NOMO-1 (cell line): ENCODE measurements around the gene C19orf53.

ENCODE experiments used
- DNase-seq, 2 experiments: peaks; one replicate each; lab custom pipeline; 2025; ENCODE audit not compliant: unreplicated experiment in 2 of 2; lab: John Stamatoyannopoulos, UW

C19orf53 gene

DNA sequence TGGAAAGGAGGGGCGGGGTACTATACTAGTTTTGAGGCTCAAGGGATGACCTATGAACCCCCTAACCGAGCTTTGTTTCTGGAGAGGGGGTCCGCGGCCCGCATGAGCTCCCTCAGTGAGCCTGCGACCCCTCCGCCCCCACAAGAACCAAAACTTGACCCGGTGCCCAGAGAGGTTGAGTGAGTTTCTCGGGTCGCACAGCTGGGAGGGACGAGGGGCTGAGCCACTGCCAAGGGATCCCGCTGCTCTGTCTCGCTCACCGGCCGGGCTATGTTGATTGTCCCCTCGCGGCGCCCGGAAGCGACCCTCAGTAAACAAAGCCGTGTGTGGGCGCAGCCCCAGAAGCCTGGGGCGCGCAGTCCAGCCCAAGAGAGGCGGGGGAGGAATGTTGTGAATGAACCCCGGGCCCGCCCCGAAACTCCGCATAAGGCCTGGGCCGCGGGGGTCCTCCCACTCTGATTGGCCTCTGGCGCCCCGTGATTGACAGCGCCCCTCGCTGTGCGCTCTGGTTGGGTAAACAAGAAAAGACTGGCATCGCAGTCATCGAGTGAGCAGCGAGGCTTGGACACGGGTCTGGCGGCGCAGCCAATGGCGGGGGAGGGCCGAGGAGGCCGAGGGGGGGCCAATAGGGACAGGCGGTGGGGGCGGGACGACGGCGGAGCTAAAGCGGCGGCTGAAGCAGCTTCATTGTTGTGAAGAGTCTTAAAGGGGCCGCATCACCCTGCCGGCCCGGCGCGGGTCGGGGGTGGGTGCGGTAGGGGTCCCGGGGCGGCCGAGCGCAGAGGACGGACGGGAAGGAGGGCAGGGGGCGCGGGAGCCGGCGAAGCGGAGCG is 20.7 kb downstream of the C19orf53 start, which contains the start of gene ZSWIM4:
TSS of gene ZSWIM4 (plus strand) at position 687 of the 833 bp plus-strand sequence. CDS start 206 bp downstream, outside the sequence.
- peak; percentile 98 to 99 for DNase-seq

DNA sequence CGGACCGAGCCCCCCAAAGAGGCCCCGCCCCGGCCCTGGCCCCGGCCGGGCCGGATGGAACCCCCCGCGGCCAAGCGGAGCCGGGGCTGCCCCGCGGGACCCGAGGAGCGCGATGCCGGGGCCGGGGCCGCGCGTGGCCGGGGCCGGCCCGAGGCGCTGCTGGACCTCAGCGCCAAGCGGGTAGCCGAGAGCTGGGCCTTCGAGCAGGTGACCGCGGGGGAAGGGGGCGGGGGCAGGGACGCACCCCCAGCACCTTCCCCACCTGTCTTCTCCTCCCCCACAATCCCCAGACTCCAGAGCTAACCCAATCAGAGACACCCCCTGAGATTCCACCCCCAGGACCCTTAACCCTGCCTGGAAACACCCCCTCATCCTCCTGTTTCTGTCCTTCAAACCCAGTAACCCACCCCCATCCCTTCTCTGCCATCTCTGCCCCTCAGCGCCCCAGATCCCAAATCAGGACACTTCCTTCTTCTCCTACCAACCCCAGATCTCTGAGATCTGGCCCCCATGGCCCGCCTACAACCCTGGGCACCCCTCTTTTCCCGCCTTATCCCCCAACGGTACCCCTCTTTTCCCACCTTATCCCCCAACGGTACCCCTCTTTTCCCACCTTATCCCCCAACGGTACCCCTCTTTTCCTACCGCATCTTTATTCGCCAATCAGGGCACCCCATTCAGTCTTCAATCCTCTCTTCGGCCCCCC is 21.5 kb downstream of the C19orf53 start:
- no peak for DNase-seq

DNA sequence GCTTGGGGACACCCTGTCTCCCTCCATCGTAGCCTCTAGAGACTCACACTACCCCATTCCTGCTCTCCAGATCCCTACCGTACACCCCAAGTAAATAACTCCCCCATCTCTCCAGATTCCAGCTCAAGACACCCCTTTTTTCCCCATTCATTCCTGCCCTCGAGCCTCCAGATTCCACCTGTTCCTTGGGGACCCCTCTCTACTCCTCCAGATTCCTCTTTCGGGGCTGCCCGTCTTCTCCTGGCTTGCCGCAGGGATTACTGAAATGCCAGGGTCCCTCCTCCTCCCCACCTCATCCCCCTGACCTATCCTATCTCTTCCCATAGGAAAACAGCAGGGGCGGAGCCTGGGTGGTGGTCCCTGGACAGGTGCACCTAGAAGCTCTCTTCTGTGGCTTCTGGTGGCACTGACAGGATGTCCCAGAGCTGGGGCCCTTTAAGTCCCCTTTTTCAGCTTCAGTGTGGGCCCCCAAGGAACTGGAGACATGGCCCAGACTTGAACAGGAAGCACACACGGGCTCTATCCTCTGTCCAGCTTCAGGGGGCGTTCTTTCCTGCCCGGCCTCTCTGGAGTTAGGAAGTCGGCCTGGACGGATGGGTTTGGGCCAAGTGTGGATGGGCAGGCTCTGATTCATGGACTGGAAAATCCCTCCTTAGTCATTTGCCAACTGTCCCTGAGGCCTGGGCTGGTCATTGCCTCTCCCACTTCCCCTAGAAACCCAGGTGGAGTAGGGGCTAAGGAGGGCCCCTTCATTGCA is 22.2 kb downstream of the C19orf53 start:
- DNase-seq = no peak

DNA sequence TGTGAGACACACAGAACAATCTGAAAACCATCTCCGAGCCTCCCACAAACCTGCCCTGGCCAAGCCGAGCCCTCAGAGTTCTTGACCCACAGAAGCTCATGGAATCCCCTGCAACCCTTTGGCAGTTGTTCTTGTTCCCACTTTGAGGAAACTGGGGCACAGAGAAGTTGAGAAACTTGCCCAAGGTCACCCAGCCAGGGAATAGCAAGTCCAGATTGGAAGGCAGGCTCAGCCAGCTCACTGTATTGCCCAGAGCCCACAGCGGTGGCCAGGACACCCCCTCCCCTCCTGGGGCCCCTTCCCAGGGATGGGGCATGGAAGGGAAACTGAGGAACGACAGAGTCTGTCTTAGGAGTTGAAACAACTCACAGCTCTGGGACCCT is 22.8 kb downstream of the C19orf53 start:
- no peak for DNase-seq

- peak in 1 of 2 experiments; percentile 4 for DNase-seq
These were observed 23.6 kb downstream of the C19orf53 start for GRCh38 chr19:13797870-13798269.

- no peak for DNase-seq
These were observed 25.4 kb downstream of the C19orf53 start for GRCh38 chr19:13799669-13800068.

DNA sequence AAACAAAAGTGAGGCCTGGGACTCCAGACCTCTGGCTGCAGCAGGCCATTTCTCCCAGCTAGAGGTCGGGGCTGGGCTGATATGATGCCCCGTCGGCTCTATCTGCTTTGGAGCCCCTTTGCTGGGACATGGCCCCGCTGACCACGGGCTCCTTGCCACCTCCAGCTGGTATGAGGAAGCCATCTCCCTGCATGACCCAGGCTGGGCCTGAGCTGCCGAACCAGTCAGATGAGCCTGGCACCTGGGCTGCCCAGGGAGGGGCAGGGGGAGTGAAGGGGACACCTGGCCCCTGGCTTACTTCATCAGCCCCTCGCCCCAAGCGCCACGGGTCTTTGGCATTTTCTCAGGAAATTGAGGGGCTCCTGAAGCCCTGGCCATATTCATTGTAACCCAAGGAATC is 28.8 kb downstream of the C19orf53 start:
- DNase-seq = no peak

DNA sequence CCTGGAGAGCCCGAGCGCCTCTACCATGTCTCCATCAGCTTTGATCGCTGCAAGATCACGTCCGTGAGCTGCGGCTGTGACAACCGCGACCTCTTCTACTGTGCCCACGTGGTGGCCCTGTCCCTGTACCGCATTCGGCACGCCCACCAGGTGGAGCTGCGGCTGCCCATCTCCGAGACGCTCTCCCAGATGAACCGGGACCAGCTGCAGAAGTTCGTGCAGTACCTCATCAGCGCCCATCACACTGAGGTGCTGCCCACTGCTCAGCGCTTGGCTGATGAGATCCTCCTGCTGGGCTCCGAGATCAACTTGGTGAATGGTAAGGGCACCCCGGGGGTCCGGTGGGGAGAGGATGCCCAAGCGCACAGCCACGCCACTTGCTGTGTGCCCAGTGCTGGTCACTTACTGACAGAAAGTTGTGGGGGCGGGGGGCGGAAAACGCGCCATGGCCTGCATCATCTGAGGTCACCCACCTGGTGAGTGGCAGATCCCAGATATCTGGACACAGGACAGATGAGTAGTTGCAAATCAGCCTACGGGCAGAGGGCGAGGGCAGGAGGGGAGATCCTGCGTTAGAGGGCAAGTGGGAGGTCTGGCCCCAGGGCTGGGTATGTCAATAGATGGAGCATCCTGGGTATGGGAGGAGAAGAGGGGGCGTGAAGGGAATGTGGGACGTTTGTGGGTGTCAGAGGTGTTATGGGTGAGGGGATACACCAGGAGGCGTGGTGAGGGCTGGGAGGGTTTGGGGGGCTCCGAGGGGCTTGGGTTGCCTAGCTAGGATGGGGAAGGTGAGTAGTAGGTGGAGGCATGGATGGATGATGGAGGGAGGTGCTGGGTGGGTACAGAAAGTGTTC is 30.8 kb downstream of the C19orf53 start:
- DNase-seq = no peak

- DNase-seq = no peak
These were observed 32.5 kb downstream of the C19orf53 start for GRCh38 chr19:13806728-13807127.

DNA sequence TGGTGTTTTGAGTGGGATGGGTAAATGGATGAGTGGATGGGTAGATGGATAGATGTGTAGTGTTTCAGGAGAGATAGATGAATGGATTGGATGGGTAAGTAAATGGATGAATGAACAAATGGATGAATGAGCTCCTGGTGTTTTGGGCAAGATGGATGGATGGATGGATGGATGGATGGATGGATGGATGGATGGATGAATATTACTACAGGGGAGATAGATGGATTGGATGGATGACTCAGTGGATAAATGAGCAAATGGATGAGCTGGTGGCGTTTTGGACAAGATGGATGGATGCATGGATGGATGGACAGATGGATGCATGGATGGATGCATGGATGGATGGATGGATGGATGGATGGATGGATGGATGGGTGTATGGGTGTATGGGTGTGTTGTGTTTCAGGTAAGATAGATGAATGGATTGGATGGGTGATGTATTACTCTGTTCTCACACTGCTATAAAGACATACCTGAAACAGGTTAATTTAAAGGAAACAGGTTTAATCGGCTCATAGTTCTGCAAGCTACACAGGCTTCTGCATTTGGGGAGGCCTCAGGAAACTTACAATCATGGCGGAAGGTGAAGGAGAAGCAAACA is 33.3 kb downstream of the C19orf53 start:
- DNase-seq = no peak

DNA sequence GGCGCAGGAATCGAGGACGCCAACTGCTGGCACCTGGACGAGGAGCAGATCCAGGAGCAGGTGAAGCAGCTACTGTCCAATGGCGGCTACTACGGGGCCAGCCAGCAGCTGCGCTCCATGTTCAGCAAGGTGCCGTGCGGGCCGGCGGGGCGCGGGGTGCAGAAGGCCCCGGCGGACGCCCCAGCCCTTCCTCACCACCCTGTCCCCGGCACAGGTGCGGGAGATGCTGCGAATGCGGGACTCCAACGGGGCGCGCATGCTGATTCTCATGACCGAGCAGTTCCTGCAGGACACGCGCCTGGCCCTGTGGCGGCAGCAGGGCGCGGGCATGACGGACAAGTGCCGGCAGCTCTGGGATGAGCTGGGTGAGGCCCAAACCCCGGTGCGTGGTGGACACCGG is 34.6 kb downstream of the C19orf53 start:
- DNase-seq = no peak

DNA sequence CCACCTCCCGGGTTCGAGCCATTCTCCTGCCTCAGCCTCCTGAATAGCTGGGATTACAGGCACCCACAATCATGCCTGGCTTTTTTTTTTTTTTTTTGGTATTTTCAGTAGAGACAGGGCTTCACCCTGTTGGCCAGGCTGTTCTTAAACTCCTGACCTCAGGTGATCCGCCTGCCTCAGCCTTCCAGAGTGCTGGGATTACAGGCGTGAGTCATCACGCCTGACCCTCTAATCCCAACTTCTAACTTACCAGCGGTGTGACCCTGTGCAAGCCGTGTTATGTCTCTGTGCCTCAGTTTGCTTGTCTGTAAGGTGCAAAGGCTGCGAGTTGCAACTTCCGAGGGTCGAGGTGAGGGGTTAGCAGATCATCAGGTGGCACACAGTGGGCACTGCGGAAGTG is 38.3 kb downstream of the C19orf53 start:
- no peak for DNase-seq

DNA sequence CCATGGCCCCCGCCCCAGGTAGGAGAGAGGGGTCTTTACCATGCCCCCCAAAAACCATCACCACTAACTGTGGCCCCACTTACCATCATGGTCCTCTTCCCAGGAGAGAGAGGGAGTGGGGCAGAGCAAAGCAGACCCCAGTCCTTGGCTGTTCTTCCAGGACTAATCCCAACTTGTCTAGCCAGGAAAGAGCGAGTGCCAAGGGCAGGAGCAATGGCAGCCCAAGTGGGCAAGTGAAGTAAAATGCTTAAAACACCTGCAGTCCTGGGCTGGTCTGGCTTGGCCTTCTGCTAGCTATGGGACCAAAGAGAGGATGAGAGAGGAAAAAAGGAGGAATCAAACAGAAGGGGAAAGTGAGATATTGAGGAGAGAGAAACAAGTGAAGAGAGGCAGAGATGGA is 38.9 kb downstream of the C19orf53 start:
- no peak for DNase-seq

DNA sequence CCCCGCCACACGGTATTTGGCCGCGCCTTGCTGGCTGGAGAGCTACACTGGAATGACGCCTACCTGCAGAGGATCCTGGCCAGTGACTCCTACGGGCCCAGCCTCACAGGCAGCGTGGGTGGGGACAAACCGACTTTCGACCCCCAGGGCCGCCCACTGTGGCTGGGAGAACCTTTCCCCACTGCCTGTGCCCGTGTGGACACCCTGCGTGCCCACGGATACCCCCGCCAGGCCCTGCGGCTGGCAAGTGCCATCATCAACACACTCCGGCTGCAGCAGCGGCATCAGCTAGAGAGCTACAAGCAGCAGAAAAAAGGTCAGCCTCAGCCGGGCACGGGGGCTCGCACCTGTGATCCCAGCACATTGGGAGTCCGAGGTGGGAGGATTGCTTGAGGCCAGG is 40.3 kb downstream of the C19orf53 start:
- no peak for DNase-seq

DNA sequence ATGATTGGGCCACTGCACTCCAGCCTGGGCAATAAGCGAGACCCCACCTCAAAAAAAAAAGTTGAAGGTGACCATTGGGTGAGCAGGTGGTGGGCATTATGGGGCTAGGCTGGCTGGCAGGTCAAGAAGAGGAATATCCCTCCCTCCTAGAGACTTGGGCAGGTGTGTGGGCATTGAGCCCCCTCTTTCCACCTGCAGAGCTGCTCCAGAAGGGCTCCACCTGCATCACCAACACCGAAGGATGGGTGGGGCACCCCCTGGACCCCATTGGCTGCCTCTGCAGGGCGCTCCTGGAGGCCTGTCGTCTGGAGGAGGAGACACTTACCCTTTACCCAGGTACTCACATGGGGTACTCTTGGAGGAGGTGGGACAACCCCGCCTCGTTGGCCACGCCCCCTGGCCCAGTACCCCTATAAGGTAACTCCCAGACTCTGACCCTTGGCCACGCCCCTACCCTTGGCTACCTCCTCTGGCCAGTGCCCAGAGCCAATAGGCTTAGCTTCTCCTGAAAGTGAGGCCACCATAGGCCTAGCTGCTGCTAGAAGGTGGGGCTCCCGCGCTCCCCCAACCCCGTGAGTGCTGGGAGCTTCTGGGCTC is 42.9 kb downstream of the C19orf53 start:
- no peak for DNase-seq

- DNase-seq = no peak
These were observed 43.5 kb downstream of the C19orf53 start for GRCh38 chr19:13817615-13818371.

GRCh38 chr19:13819238-13819637 is 45.0 kb downstream of the C19orf53 start:
- no peak for DNase-seq

- no peak for DNase-seq
These were observed 47.0 kb downstream of the C19orf53 start for GRCh38 chr19:13821292-13821691.

- DNase-seq = no peak
These were observed 49.0 kb downstream of the C19orf53 start for GRCh38 chr19:13823256-13823655.
